Erythroblast (primary cell): ENCODE data around the gene NEU4.
"Not testable (repeated sequence)": the region's sequence is repeated elsewhere in the genome, so short reads cannot be mapped to it uniquely, and the experiment has no call there.

ENCODE experiments used
- DNase-seq, 2 experiments: peaks; one replicate each; lab custom pipeline; 2025; lab: John Stamatoyannopoulos, UW
- GATA1 ChIP-seq: IDR thresholded peaks from 2 replicates; pipeline ENCODE4 v1.6.1; 2011; ENCODE audit warnings: low read depth, mild to moderate bottlenecking, control low read depth, low read length, moderate library complexity
- POLR2A ChIP-seq: IDR thresholded peaks from 2 replicates; pipeline ENCODE4 v1.6.1; 2011; ENCODE audit warnings: mild to moderate bottlenecking, low read length

The NEU4 gene

DNA sequence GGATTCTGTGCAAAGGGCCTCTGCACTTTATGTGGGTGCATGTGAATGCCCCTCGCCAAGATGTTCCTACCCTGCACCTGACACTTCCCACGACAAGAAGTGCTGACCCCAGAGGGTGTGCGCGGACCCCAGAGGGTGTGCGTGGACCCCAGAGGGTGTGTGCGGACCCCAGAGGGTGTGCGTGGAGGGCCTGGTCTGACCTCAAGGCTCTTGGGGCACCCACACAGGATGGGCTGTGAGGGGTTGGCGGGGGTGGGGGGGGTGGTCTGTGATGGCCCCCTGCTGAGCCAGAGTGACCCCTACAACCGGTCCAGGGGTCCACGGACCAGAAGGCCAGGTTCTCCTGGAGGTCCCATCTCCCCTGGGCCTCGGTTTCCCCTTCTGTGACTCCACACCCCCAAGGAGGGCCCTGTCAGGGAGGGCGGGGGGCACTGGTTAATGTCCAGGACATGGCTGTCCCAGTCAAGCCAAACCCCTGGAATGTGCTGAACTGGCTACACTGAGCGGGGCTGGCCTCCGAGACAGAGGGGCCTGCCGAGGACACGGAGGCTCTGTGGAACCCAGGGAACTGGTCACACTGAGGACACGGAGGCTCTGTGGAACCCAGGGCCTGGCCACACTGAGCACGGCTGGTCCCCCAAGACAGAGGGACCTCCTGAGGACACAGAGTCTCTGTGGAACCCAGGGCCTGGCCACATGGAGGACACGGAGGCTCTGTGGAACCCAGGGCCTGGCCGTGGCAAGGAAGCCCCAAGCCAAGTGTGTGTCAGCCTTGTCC, 3.1 kb downstream of the NEU4 start:
- TF ChIP-seq GATA1 (no peak), POLR2A (no peak)
- no peak for DNase-seq

DNA sequence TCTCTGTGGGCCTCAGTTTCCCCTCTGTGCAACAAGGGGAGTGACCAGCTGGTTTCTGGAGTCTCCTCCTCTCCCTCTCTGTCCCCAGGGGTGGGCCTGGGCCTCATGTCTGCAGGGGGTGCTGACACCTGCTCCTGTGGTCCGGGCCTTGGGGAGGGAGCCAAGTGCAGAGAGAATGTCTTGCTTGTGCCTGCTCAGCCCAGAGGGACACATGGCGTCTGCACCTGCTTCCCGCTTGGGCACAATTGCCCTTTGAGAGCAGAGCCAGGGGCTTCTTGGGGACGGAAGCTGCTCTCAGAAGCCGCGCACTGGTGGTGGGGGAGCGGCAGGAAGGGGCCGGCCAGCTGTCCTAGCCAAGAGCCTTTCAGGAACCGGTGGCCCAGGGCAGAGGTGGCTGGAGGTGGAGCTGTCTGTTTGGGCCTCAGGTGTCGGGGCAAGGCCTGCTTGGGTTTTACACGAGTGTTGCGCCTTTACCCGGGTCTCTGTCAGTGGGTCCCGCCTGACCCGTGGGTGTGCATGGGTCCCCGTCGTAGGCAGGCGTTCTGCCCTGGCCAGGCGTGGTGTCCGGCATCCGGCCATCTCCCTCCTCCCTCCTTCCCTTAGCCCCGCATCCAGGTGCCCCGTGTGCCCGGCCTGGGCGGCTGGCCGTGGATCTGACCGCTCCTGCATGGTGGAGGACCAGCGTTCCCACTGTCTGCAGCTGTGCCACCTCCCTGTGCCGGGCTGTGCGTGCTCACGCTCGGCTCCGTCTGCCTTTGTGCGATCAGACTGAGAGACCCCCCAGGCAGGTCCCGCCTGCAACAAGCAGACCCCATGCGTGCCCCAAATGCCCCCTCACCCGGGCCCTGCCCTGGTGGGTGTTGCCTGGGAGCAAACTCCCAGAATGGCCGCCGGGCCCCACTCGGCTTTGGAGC, 4.0 kb downstream of the NEU4 start:
- TF ChIP-seq GATA1 (no peak), POLR2A (no peak)
- no peak for DNase-seq

DNA sequence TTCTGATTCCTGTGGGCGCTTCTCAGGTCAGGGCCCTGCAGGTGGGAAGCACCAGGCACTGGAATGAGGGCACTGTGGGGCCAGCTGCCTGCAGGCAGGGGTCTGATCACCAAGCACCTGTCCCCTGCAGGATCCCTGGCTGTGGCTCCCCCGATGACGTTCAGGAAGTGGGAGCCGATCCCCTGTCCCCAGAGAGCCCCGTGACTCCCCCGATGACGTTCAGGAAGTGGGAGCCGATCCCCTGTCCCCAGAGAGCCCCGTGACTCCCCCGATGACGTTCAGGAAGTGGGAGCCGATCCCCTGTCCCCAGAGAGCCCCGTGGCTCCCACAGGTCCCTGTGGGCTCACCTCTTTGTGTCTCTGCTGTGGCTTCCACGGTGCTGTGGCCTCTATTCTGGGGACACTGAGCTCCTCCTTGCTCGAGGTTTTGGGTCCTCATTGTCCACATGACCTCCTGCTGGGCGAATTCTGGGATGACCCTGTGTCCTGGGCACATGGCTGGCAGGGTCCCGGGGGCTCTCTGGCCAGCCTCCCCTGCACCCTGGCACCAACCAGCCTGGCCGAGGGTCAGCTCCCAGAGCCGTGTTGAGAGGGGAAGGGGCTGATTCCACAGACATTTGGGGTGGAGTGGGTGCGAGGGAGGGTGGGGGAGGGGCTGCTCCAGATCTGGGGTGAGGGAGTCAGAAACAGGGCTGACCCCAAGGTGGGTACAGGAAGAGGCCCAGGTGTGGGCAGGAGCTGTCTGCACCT, 4.8 kb downstream of the NEU4 start:
- TF ChIP-seq GATA1, result no peak
- no peak for TF ChIP-seq POLR2A
- no peak for DNase-seq

DNA sequence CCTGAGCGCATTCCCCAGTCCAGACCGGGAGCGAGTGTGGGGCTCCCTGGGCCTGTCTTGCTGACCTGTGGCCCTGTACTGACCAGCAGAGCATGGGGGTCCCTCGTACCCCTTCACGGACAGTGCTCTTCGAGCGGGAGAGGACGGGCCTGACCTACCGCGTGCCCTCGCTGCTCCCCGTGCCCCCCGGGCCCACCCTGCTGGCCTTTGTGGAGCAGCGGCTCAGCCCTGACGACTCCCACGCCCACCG, 5.3 kb downstream of the NEU4 start:
- no peak for TF ChIP-seq POLR2A
- TF ChIP-seq GATA1, result no peak
- no peak for DNase-seq

DNA sequence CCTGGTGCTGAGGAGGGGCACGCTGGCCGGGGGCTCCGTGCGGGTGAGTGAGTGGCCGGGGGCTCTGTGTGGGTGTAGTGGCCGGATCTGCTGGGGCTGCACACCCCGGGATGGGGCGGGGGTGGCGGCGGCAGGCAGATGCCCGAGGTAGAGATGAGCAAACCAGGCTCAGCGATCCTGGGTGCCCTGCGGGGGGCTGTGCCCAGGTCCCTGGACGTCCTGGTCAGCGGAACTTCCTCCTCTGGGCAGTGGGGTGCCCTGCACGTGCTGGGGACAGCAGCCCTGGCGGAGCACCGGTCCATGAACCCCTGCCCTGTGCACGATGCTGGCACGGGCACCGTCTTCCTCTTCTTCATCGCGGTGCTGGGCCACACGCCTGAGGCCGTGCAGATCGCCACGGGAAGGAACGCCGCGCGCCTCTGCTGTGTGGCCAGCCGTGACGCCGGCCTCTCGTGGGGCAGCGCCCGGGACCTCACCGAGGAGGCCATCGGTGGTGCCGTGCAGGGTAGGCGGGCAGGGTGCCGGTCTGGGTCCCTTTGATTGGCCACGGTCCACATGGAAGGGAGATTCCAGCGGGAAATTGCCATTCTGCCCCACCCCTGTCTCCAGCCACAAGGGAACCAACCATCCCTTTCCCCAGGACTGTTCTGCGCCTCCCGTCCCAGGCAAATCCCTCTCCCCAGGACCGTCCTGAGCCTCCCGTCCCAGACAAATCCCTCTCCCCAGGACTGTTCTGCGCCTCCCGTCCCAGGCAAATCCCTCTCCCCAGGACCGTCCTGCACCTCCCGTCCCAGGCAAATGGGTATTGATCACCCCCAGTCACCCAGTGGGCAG, 5.9 kb downstream of the NEU4 start:
- no peak for DNase-seq
- no peak for TF ChIP-seq POLR2A
- TF ChIP-seq GATA1, result no peak

DNA sequence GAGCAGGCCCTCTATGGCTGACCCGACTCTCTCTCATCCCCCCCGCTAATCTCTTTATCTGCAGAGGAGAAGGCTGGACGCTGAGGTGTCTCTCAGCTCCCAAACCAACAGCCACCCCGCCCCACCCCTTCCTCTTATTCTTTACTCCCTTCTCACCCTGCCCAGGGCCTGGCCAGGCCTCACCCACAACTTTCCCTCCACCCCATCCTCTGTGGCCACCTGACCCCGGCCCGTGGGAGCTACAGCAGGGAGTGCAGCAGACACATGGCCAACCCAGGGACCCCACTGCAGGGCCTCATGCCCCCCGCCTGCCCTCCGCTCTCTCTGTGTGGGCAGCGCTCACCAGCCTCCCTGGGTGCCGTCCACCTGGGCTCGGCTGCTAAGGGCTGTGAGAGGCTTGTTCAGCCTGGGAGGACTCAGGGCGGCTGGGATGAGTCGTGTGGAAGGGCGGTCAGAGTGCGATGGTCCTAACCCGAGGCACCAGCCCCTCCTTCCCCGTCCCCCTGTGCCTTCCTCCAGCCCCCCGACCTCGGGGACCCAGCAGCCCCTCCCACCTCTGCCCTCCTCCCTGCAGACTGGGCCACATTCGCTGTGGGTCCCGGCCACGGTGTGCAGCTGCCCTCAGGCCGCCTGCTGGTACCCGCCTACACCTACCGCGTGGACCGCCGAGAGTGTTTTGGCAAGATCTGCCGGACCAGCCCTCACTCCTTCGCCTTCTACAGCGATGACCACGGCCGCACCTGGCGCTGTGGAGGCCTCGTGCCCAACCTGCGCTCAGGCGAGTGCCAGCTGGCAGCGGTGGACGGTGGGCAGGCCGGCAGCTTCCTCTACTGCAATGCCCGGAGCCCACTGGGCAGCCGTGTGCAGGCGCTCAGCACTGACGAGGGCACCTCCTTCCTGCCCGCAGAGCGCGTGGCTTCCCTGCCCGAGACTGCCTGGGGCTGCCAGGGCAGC, 6.8 kb downstream of the NEU4 start:
- no peak for DNase-seq
- TF ChIP-seq GATA1 (no peak), POLR2A (no peak)

DNA sequence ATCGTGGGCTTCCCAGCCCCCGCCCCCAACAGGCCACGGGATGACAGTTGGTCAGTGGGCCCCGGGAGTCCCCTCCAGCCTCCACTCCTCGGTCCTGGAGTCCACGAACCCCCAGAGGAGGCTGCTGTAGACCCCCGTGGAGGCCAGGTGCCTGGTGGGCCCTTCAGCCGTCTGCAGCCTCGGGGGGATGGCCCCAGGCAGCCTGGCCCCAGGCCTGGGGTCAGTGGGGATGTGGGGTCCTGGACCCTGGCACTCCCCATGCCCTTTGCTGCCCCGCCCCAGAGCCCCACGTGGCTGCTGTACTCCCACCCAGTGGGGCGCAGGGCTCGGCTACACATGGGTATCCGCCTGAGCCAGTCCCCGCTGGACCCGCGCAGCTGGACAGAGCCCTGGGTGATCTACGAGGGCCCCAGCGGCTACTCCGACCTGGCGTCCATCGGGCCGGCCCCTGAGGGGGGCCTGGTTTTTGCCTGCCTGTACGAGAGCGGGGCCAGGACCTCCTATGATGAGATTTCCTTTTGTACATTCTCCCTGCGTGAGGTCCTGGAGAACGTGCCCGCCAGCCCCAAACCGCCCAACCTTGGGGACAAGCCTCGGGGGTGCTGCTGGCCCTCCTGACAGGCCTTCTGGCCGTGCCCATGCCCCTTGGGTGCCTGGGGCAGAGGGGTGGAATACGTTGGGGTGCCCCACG, 7.6 kb downstream of the NEU4 start:
- DNase-seq, result no peak
- no peak for TF ChIP-seq GATA1
- TF ChIP-seq POLR2A, result no peak

DNA sequence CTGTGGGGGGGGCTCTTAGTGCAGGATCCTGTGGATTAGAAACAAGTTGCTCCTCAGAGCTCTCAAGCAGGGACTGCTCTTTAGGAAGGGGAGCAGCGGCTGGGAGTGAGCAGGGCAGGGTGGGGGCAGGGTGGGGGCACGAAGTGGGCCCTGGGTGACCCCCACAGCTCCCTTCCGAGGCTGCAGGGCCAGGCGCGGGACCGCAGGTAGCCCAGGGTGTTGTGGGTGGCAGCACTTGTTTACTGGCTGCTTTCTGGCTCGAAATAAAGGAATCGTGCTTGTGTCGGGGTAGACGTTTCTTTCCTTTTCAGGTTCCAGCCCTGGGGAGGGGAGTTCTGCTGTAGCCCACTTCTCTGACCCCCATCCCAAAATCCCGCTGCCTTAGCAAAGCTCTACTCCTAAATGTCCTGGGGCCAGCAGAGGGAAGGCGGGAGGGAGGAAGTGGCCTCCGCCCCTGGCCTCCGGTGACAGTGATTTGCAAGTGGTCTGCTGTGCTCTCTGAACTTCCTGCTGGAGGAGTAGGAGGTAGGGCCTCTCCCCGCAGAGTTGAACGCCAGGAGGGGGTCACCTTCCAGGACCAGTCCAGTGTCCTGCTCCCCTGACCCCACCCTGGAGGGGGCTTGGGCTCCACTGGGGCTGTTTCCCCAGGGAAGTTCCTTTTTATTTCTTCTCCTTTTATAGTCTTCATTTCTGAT, 8.3 kb downstream of the NEU4 start:
- TF ChIP-seq GATA1, result no peak
- no peak for DNase-seq

DNA sequence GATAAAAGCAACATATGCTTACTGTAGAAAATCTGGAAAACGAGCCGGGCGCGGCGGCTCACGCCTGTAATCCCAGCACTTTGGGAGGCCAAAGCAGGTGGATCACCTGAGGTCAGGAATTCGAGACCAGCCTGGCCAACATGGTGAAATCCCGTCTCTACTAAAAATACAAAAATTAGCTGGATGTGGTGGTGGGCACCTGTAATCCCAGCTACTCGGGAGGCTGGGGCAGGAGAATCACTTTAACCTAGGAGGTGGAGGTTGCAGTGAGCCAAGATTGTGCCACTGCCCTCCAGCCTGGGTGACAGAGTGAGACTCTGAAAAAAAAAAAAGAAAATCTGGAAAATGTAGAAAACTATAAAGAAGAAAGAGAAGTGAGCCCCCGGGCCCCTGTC, 8.8 kb downstream of the NEU4 start:
- not testable (repeated sequence) for DNase-seq

DNA sequence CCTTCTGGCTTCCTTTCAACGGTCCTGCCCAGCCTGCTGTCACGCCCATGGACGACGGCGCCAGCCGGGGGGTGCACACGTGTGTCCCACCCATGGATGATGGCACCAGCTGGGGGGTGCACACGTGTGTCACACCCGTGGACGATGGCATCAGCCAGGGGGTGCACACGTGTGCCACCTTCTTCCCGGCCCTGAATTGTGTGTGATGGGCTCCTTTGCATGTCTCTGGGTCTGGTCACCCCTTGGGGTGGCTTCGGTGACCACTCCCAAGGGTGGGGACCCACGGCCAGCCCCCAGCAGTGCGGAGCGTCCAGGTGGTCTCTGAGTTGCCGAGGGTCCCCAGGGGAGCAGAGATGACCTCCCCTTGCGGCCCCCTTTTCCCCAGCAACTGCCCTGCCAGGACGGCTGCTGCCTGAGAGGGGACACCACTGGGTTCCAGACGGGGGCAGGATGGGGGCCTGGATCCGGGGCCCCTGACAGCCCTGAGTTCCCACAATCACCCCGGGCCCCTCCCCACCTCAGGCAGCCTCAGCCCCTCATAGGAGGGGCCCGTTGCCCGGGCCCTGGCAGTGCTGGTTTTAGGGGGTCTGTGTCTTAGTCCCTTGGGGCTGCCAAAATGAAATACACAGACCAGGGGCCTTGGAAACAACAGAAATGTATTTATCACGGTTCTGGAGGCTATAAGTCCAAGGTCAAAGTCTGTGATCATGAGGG, 9.4 kb downstream of the NEU4 start:
- DNase-seq, result no peak
- TF ChIP-seq POLR2A, result no peak
- TF ChIP-seq GATA1, result no peak

DNA sequence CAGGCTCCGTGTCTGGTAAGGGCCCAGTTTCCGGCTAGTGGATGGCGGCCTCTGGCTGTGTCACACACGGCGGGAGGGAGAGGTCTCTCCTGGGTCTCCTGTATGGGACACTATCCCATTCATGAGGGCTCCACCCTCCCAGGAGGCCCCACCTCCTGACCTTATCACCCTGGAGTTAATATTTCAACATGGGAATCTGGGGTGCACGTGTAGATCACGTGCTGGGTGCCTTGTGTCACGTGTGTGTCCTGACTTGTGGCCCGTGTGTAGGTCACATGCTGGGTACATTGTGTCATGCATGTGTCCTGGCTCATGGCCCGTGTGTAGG, 9.9 kb downstream of the NEU4 start:
- no peak for DNase-seq

DNA sequence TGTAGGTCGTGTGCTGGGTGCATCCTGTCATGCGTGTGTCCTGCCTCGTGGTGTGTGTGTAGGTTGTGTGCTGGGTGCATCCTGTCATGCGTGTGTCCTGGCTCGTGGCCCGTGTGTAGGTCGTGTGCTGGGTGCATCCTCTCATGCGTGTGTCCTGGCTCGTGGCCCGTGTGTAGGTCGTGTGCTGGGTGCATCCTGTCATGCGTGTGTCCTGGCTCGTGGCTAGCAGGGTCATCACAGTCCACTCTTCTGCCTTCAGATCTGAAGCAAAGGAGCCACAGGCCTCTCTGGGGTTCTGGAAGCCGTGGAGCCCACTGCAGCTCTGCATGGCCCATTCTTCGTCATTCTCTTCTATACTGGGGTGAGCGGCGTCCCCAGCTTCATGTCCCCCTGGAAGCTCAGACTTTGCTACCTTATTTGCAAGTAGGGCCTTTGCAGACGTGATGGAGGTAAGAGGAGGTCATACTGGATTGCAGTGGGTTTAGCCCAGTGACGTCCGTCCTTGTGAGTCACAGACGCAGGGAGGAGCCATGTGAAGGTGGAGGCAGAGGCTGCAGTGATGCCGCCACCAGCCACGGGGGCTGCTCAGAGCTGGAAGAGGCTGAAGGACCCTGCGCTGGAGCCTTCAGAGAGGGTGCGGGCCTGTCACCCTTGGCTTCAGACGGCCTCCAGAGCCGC, 11.1 kb downstream of the NEU4 start:
- not testable (repeated sequence) for DNase-seq

More for the DNA sequence above, 9.9 kb downstream of the NEU4 start:
- no peak for TF ChIP-seq GATA1
- TF ChIP-seq POLR2A, result no peak
